GM12878 (cell line): ENCODE results near the gene RPL10. TPM values are rescaled to one million over a fixed set of nuclear protein-coding genes. Genes with fewer than 3 reads are reported as not detected.

ENCODE experiments used
- ATAC-seq: fragments of 200-7000 bp; cut with Tn5 transposase; 3 replicates; pipeline ENCODE4 v1.9.1; 2020; ENCODE audit warnings: mild to moderate bottlenecking, moderate library complexity
- BruUV-seq: library from RNA; stranded (reverse); fragments of 400-500 nt; replicated peaks from 2 replicates; lab custom pipeline; 2021; lab: Mats Ljungman, UMichigan
- CTCF ChIA-PET: fragments of 300-600 bp; sonication (Branson Sonifier 250); formaldehyde crosslinking; extraction: SDS; loops from one replicate; lab custom pipeline; 2021; ENCODE audit warnings: inconsistent platforms; lab: Yijun Ruan, JAX
- POLR2A ChIA-PET: fragments of 350-600 bp; formaldehyde crosslinking; extraction: SDS; loops from one replicate; lab custom pipeline; 2021; ENCODE audit warnings: inconsistent platforms; lab: Charles Lee
- RAD21 ChIA-PET: fragments of 300-600 bp; sonication (Branson Sonifier 250); formaldehyde crosslinking; loops from one replicate; lab custom pipeline; 2023; ENCODE audit warnings: antibody characterized with exemption; ENCODE audit not compliant: unreplicated experiment; lab: Charles Lee
- SMC1A ChIA-PET: fragments of 300-600 bp; sonication (Branson Sonifier 250); formaldehyde crosslinking; loops from one replicate; lab custom pipeline; 2023; ENCODE audit not compliant: unreplicated experiment, uncharacterized antibody; lab: Charles Lee
- DNase-seq: peaks from one replicate; pipeline ENCODE4 v3.0.0-alpha.2; 2011; ENCODE audit warnings: low read depth, low spot score
- FAIRE-seq: peaks from 3 replicates; lab custom pipeline; 2011; peaks lifted over from hg19 to GRCh38; lab: Jason Lieb, UNC
- H2AFZ ChIP-seq: 2 replicates; pipeline ENCODE4 v1.6.0; 2011; ENCODE audit warnings: low read depth, low read length, control low read depth; ENCODE audit not compliant: control insufficient read depth
- H3K27ac ChIP-seq: 2 replicates; pipeline ENCODE4 v1.5.1; 2011; ENCODE audit warnings: control low read depth; ENCODE audit not compliant: control insufficient read depth, insufficient read depth
- H3K27me3 ChIP-seq, 2 experiments: replicated peaks in 1 of 2; 2 replicates each; pipeline versions ENCODE4 v1.6.0 to v1.6.1; 2011; ENCODE audit warnings: low read length in 1 of 2; ENCODE audit not compliant: control insufficient read depth in 2 of 2, insufficient read depth in 2 of 2
- H3K36me3 ChIP-seq, 2 experiments: 2 replicates each; pipeline ENCODE4 v1.5.1; 2011; ENCODE audit warnings: low read length in 1 of 2; ENCODE audit not compliant: control insufficient read depth in 2 of 2, insufficient read depth in 2 of 2
- H3K4me1 ChIP-seq: 2 replicates; pipeline ENCODE4 v1.6.1; 2011; ENCODE audit warnings: mild to moderate bottlenecking, low read length, moderate library complexity, mixed read lengths; ENCODE audit not compliant: control insufficient read depth, insufficient read depth
- H3K4me2 ChIP-seq: 2 replicates; pipeline ENCODE4 v1.6.0; 2011; ENCODE audit warnings: control low read depth; ENCODE audit not compliant: control insufficient read depth, insufficient read depth
- H3K4me3 ChIP-seq: fragments of 200-600 bp; sonication (generic); 2 replicates; pipeline ENCODE4 v1.5.1; 2016
- H3K79me2 ChIP-seq: 2 replicates; pipeline ENCODE4 v1.6.0; 2011; ENCODE audit warnings: low read length; ENCODE audit not compliant: control insufficient read depth, insufficient read depth
- H3K9ac ChIP-seq: 2 replicates; pipeline ENCODE4 v1.8.0; 2011; ENCODE audit warnings: low read length, control low read depth, mixed read lengths; ENCODE audit not compliant: control insufficient read depth, insufficient read depth
- H3K9me3 ChIP-seq: replicated peaks from 3 replicates; pipeline ENCODE4 v1.5.1; 2011; ENCODE audit warnings: mild to moderate bottlenecking, low read length; ENCODE audit not compliant: control insufficient read depth, insufficient read depth
- H4K20me1 ChIP-seq: 2 replicates; pipeline ENCODE4 v1.6.0; 2011; ENCODE audit not compliant: control insufficient read depth, insufficient read depth
- ATF7 ChIP-seq: fragments of 450-650 bp; IDR thresholded peaks from 2 replicates; pipeline ENCODE4 v1.6.1; 2016; ENCODE audit warnings: low read depth, mild to moderate bottlenecking
- BHLHE40 ChIP-seq, 2 experiments: fragments of 450-650 bp in 1 of 2; IDR thresholded peaks; 2 replicates each; pipeline ENCODE4 v1.6.1; 2011 to 2017; ENCODE audit warnings: low read depth in 2 of 2, borderline replicate concordance in 1 of 2, improper control_type of control experiment in 1 of 2, low read length in 1 of 2, mild to moderate bottlenecking in 1 of 2
- EP300 ChIP-seq, 2 experiments: fragments of 150-350 bp in 1 of 2; IDR thresholded peaks; 2 replicates each; pipeline ENCODE4 v1.6.1; 2011 to 2012; ENCODE audit warnings: low read depth in 2 of 2, low read length in 2 of 2, borderline replicate concordance in 1 of 2, improper control_type of control experiment in 1 of 2, inconsistent platforms in 1 of 2; ENCODE audit not compliant: control insufficient read depth in 1 of 2
- JUND ChIP-seq: IDR thresholded peaks from 2 replicates; pipeline ENCODE4 v1.6.1; 2012; ENCODE audit warnings: low read depth, mild to moderate bottlenecking, low read length, improper control_type of control experiment, moderate library complexity
- NFYB ChIP-seq: IDR thresholded peaks from 2 replicates; pipeline ENCODE4 v1.6.1; 2011; ENCODE audit warnings: low read depth, mild to moderate bottlenecking, low read length, improper control_type of control experiment, moderate library complexity; ENCODE audit not compliant: insufficient read depth
- PML ChIP-seq: IDR thresholded peaks from 2 replicates; pipeline ENCODE4 v1.6.1; 2012; ENCODE audit warnings: low read length, inconsistent platforms
- RAD51 ChIP-seq: fragments of 450-650 bp; IDR thresholded peaks from 2 replicates; pipeline ENCODE4 v1.6.1; 2016; ENCODE audit warnings: moderate library complexity, mild to moderate bottlenecking, inconsistent platforms
- SMAD1 ChIP-seq: fragments of 450-650 bp; IDR thresholded peaks from 2 replicates; pipeline ENCODE4 v1.6.1; 2018; ENCODE audit warnings: mild to moderate bottlenecking, low read depth; ENCODE audit not compliant: partially characterized antibody
- SPI1 ChIP-seq: IDR thresholded peaks from 2 replicates; pipeline ENCODE4 v1.6.1; 2011; ENCODE audit warnings: low read depth, mild to moderate bottlenecking, low read length, moderate library complexity, borderline replicate concordance; ENCODE audit not compliant: insufficient read depth
- SREBF1 ChIP-seq: IDR thresholded peaks from 2 replicates; pipeline ENCODE4 v1.6.1; 2012; ENCODE audit warnings: mild to moderate bottlenecking, low read length
- STAT3 ChIP-seq: IDR thresholded peaks from 2 replicates; pipeline ENCODE4 v1.6.1; 2011; ENCODE audit warnings: low read depth, low read length, improper control_type of control experiment
- ZNF384 ChIP-seq: IDR thresholded peaks from 2 replicates; pipeline ENCODE4 v1.6.1; 2012; ENCODE audit warnings: low read depth, mild to moderate bottlenecking, low read length, improper control_type of control experiment, borderline replicate concordance
- ZSCAN29 ChIP-seq: fragments of 450-650 bp; IDR thresholded peaks from 2 replicates; pipeline ENCODE4 v1.6.1; 2017; ENCODE audit warnings: mild to moderate bottlenecking, moderate library complexity
- ZZZ3 ChIP-seq: IDR thresholded peaks from 2 replicates; pipeline ENCODE4 v1.6.1; 2011; ENCODE audit warnings: low read depth; ENCODE audit not compliant: control insufficient read depth, insufficient read length
- WGBS: methylation state at CpG from one replicate; pipeline ENCODE4 v1.1.6; 2016; ENCODE audit warnings: low lambda C conversion rate; ENCODE audit not compliant: insufficient replicate concordance, insufficient coverage; ENCODE audit errors: missing lambda C conversion rate; 5-methylcytosine and 5-hydroxymethylcytosine counted together
- in situ Hi-C: fragments of 300-500 bp; cut with MboI; formaldehyde crosslinking; loops from 9 replicates; pipeline ENCODE4 v1.14.3; 2018; ENCODE audit warnings: mixed read lengths
- intact Hi-C: fragments of 100-400 bp; cut with micrococcal nuclease; formaldehyde crosslinking; loops from one replicate; pipeline ENCODE4 v1.14.2; 2022; ENCODE audit not compliant: unreplicated experiment
- polyA plus RNA-seq, 11 experiments: library from polyadenylated mRNA; depleted of rRNA in 4 of 11; unstranded in 6 of 11; stranded (reverse) in 5 of 11; fragments of >200 nt; fragmentation: Nextera tagmentation in 4 of 11; fragmentation: Illumina TruSeq in 1 of 11; extraction: Ambion mirVana in 4 of 11; extraction: Trizol in 1 of 11; gene quantifications; 1 replicate in 1 of 11; 2 replicates in 10 of 11; pipeline versions ENCODE4 v1.2.1 to v1.2.3, GENCODE V29; 2011 to 2016; ENCODE audit warnings: inconsistent platforms in 2 of 11, missing spikeins in 2 of 11, low read depth in 1 of 11
- total RNA-seq, 4 experiments: library from RNA; depleted of rRNA in 3 of 4; stranded (reverse); fragments of >200 nt in 3 of 4; fragmentation: Illumina TruSeq in 1 of 4; extraction: Trizol in 1 of 4; gene quantifications; 2 replicates each; pipeline versions ENCODE4 v1.2.1 to v1.2.3, GENCODE V29; 2013 to 2021
- TF ChIP-seq, protein P1 (sequence below): fragments of 150-350 bp; IDR thresholded peaks from 2 replicates; pipeline ENCODE4 v1.6.1; 2014; ENCODE audit warnings: mild to moderate bottlenecking, low read depth, low read length
- TF ChIP-seq, protein P2 (sequence below): fragments of 450-650 bp; IDR thresholded peaks from 2 replicates; pipeline ENCODE4 v1.6.1; 2018; ENCODE audit warnings: mild to moderate bottlenecking, low read depth, moderate library complexity; ENCODE audit not compliant: partially characterized antibody

RPL10 gene
- total and polyA plus RNA-seq, 10 of the 15 experiments (the other 5 are each of a cell fraction or from before 2014, with no cell fraction given): 1,938 to 7,222 (median 4,494) TPM

DNA sequence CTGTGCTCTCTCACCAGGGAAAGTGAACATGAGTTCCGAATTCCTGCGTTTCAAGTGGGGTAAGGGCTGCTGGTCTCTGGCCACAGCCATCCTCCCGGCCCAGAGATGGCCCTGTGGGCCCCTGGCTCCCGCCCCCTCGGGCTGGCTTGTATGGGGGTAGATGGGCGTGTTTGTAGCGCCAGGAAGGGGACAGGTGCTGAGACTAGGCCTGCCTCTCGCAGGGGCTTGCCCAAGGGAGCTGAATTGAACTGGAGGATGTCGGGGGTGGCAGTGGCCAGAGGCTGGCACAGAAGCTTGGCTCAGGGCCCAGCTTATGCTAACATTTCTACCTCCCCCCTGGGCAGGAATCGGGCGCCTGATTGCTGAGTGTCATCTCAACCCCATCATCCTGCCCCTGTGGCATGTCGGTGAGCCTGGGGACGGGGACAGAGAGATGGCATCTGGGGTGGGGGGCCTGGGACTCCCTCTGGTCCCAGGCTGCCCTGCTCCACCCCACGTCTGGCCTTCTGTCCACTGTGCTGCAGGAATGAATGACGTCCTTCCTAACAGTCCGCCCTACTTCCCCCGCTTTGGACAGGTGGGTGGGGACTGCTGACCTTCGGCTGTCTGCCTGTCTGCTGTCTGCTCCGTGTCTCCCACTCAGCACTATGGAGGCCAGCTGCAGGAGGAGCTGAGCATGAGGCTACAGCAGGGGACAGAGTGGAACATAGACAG lies 21.7 kb downstream of the RPL10 start:
- no peaks in the 10 kb centered on the region for H3K36me3 ChIP-seq
- H4K20me1 ChIP-seq: no peaks in the 10 kb centered on the region
- BruUV-seq: no TSS peak
- FAIRE-seq (no peak), ATAC-seq (peak; percentile 25)
- H3K4me2 ChIP-seq: no peak overlapping the region
- no peaks in the 10 kb centered on the region for H3K27me3 ChIP-seq
- H3K79me2 ChIP-seq: no peaks in the 10 kb centered on the region
- no peaks in the 10 kb centered on the region for H3K4me1 ChIP-seq
- ChIA-PET CTCF (interaction anchor here (1.0 to 1.3 kb wide), 3 partner anchors 7 to 47 kb away, joined by 3 to 4 read pairs (median 3); partner anchors contain the start of gene ATP6AP1), SMC1A (no interaction called here)
- H2AFZ ChIP-seq: no peak overlapping the region
- no peak overlapping the region for H3K4me3 ChIP-seq
- in situ Hi-C loops (no loop called here), intact Hi-C loops (loop anchor here (10.0 kb wide), 1 partner anchor 45 kb away; the partner anchor contains the start of genes EMD and FLNA)
- no peaks in the 10 kb centered on the region; the same call in 2 of the 3 replicates for H3K9me3 ChIP-seq
- WGBS: 56% methylated on average over 19 of the region's 19 CpGs
- no peak for TF ChIP-seq ZZZ3
- no peak for TF ChIP-seq ATF7
- no peak for TF ChIP-seq JUND
- TF ChIP-seq, protein P1, sequence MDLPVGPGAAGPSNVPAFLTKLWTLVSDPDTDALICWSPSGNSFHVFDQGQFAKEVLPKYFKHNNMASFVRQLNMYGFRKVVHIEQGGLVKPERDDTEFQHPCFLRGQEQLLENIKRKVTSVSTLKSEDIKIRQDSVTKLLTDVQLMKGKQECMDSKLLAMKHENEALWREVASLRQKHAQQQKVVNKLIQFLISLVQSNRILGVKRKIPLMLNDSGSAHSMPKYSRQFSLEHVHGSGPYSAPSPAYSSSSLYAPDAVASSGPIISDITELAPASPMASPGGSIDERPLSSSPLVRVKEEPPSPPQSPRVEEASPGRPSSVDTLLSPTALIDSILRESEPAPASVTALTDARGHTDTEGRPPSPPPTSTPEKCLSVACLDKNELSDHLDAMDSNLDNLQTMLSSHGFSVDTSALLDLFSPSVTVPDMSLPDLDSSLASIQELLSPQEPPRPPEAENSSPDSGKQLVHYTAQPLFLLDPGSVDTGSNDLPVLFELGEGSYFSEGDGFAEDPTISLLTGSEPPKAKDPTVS: no peak
- TF ChIP-seq NFYB: no peak
- TF ChIP-seq BHLHE40 (IDR thresholded peaks at IDR 0.05; ENCODE audit: borderline replicate concordance in 1 of 2, low read depth in 2 of 2, low read length in 1 of 2): no peak
- TF ChIP-seq ZSCAN29: no peak
- TF ChIP-seq, protein P2, sequence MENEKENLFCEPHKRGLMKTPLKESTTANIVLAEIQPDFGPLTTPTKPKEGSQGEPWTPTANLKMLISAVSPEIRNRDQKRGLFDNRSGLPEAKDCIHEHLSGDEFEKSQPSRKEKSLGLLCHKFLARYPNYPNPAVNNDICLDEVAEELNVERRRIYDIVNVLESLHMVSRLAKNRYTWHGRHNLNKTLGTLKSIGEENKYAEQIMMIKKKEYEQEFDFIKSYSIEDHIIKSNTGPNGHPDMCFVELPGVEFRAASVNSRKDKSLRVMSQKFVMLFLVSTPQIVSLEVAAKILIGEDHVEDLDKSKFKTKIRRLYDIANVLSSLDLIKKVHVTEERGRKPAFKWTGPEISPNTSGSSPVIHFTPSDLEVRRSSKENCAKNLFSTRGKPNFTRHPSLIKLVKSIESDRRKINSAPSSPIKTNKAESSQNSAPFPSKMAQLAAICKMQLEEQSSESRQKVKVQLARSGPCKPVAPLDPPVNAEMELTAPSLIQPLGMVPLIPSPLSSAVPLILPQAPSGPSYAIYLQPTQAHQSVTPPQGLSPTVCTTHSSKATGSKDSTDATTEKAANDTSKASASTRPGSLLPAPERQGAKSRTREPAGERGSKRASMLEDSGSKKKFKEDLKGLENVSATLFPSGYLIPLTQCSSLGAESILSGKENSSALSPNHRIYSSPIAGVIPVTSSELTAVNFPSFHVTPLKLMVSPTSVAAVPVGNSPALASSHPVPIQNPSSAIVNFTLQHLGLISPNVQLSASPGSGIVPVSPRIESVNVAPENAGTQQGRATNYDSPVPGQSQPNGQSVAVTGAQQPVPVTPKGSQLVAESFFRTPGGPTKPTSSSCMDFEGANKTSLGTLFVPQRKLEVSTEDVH: no peak
- no peak for TF ChIP-seq RAD51
- no peak for TF ChIP-seq PML
- no peak for TF ChIP-seq SPI1
- TF ChIP-seq STAT3: no peak
- TF ChIP-seq SMAD1: no peak
- TF ChIP-seq SREBF1: no peak
- no peak for TF ChIP-seq EP300 (IDR thresholded peaks at IDR 0.05; ENCODE audit: borderline replicate concordance in 1 of 2, control insufficient read depth in 1 of 2, low read depth in 2 of 2, low read length in 2 of 2)
- TF ChIP-seq ZNF384: no peak
- TF ChIP-seq, all 136 proteins: peak for 0
- ChIA-PET RAD21 (no interaction called here), POLR2A (interaction anchor here (1.2 kb wide), 1 partner anchor 10 kb away, joined by 3 read pairs; no protein-coding TSS in a partner anchor)
- DNase-seq: no peak
- H3K9ac ChIP-seq: no peak overlapping the region; the same call in 1 of the 2 replicates
- H3K27ac ChIP-seq: peak overlapping the region; percentile 37
